GM23338 (cell line): ENCODE results near the gene MEGF6. TPM values are rescaled to one million over a fixed set of nuclear protein-coding genes. Genes with fewer than 3 reads are reported as not detected.

Source experiments
- ATAC-seq: fragments of 200-7000 bp; cut with Tn5 transposase; 3 replicates; pipeline ENCODE4 v1.9.1; 2020
- DNase-seq: peaks from one replicate; pipeline ENCODE4 v3.0.0-alpha.2; 2015; ENCODE audit warnings: low spot score
- H2AFZ ChIP-seq: fragments of 200-600 bp; sonication (generic); 2 replicates; pipeline ENCODE4 v1.8.0; 2016; ENCODE audit warnings: antibody characterized with exemption, mild to moderate bottlenecking, moderate library complexity
- H3F3A ChIP-seq: fragments of 200-600 bp; sonication (generic); replicated peaks from 2 replicates; pipeline ENCODE4 v1.8.0; 2017; ENCODE audit warnings: antibody characterized with exemption, mixed run types, low read depth
- H3K27ac ChIP-seq: fragments of 200-600 bp; sonication (generic); 2 replicates; pipeline ENCODE4 v1.6.1; 2016; ENCODE audit warnings: low read depth
- H3K27me3 ChIP-seq: fragments of 200-600 bp; sonication (generic); 2 replicates; pipeline ENCODE4 v1.8.0; 2016; ENCODE audit warnings: mild to moderate bottlenecking, mixed run types, moderate library complexity; ENCODE audit not compliant: insufficient read depth
- H3K36me3 ChIP-seq: fragments of 200-600 bp; sonication (generic); 2 replicates; pipeline ENCODE4 v1.8.0; 2016; ENCODE audit warnings: mild to moderate bottlenecking; ENCODE audit not compliant: insufficient read depth
- H3K4me1 ChIP-seq: fragments of 200-600 bp; sonication (generic); 2 replicates; pipeline ENCODE4 v1.8.0; 2016; ENCODE audit warnings: mild to moderate bottlenecking, moderate library complexity; ENCODE audit not compliant: insufficient read depth
- H3K4me2 ChIP-seq: fragments of 200-600 bp; sonication (generic); 2 replicates; pipeline ENCODE4 v1.7.1; 2017; ENCODE audit warnings: mixed run types
- H3K4me3 ChIP-seq: fragments of 200-600 bp; sonication (generic); 2 replicates; pipeline ENCODE4 v1.6.1; 2016; ENCODE audit warnings: mixed run types
- H3K79me2 ChIP-seq: fragments of 200-600 bp; sonication (generic); replicated peaks from 2 replicates; pipeline ENCODE4 v1.8.0; 2017; ENCODE audit warnings: mild to moderate bottlenecking; ENCODE audit not compliant: insufficient read depth
- H3K9me2 ChIP-seq: fragments of 200-600 bp; sonication (generic); 2 replicates; pipeline ENCODE4 v1.8.0; 2017; ENCODE audit not compliant: insufficient read depth
- H4K20me1 ChIP-seq: fragments of 200-600 bp; sonication (generic); replicated peaks from 2 replicates; pipeline ENCODE4 v1.8.0; 2017; ENCODE audit warnings: mild to moderate bottlenecking; ENCODE audit not compliant: insufficient read depth
- H3K27ac Mint-ChIP-seq: 2 replicates; pipeline ENCODE4 v1.8.0; 2020; ENCODE audit warnings: inconsistent platforms, mild to moderate bottlenecking, moderate library complexity, mixed read lengths
- H3K27me3 Mint-ChIP-seq: 3 replicates; pipeline ENCODE4 v1.8.0; 2022; ENCODE audit warnings: low read depth, mild to moderate bottlenecking, moderate library complexity, mixed read lengths, inconsistent platforms; ENCODE audit not compliant: insufficient read depth, poor library complexity
- H3K36me3 Mint-ChIP-seq: 3 replicates; pipeline ENCODE4 v1.8.0; 2021; ENCODE audit warnings: low read depth, mild to moderate bottlenecking, inconsistent platforms, moderate library complexity, mixed read lengths
- H3K4me1 Mint-ChIP-seq: 3 replicates; pipeline ENCODE4 v1.8.0; 2020; ENCODE audit warnings: mild to moderate bottlenecking, inconsistent platforms, mixed read lengths
- H3K4me3 Mint-ChIP-seq: 3 replicates; pipeline ENCODE4 v1.8.0; 2021; ENCODE audit warnings: moderate library complexity, mild to moderate bottlenecking, inconsistent platforms, mixed read lengths
- H3K9me3 Mint-ChIP-seq: 3 replicates; pipeline ENCODE4 v1.8.0; 2020; ENCODE audit warnings: moderate library complexity, mild to moderate bottlenecking, inconsistent platforms, mixed read lengths
- EZH2phosphoT487 ChIP-seq: fragments of 200-600 bp; sonication (generic); IDR thresholded peaks from one replicate; pipeline ENCODE4 v1.8.1; 2018; ENCODE audit warnings: antibody characterized with exemption; ENCODE audit not compliant: unreplicated experiment
- JUNB ChIP-seq: IDR thresholded peaks from one replicate; pipeline ENCODE4 v1.6.1; 2016; ENCODE audit warnings: antibody characterized with exemption; ENCODE audit not compliant: unreplicated experiment
- ZNF462 ChIP-seq: fragments of 250-450 bp; sonication (Bioruptor Pico); IDR thresholded peaks from 2 replicates; pipeline ENCODE4 v1.5.0; 2020; ENCODE audit warnings: mild to moderate bottlenecking, moderate library complexity
- polyA plus RNA-seq: library from polyadenylated mRNA; unstranded; fragments of >200 nt; fragmentation: Nextera tagmentation; extraction: Ambion mirVana; gene quantifications from 2 replicates; pipeline ENCODE4 v1.2.1, GENCODE V29; 2016
- total RNA-seq: library from RNA; depleted of rRNA; stranded (reverse); fragments of >200 nt; shearing (Covaris generic); gene quantifications from 2 replicates; pipeline ENCODE4 v1.2.3, GENCODE V29; 2014
- TF ChIP-seq, protein P1 (sequence below), 2 experiments: fragments of 200-600 bp in 1 of 2; sonication (generic) in 1 of 2; conservative IDR thresholded peaks; 2 replicates each; pipeline versions ENCODE4 v1.5.1 to v1.6.1; 2016 to 2017; ENCODE audit warnings: antibody characterized with exemption in 2 of 2, low read depth in 2 of 2, mild to moderate bottlenecking in 2 of 2, moderate library complexity in 1 of 2

The MEGF6 gene
- total and polyA plus RNA-seq, 2 experiments from 2014 or later = 4.0 to 21.4 TPM

GRCh38 chr1:3620708-3621107 is 9.4 kb upstream of the MEGF6 start (continued):
- TF ChIP-seq JUNB = no peak

- Mint-ChIP-seq H3K27me3 (peaks cover 6% of the 10 kb centered on the region), H3K36me3 (no peaks in the 10 kb centered on the region), H3K4me3 (no peak overlapping the region; the same call in 2 of the 3 replicates), H3K4me1 (peaks cover 24% of the 10 kb centered on the region), H3K9me3 (peaks cover 3% of the 10 kb centered on the region; the same call in 2 of the 3 replicates), H3K27ac (peak overlapping the region; percentile 69; the same call in 1 of the 2 replicates)
- H2AFZ ChIP-seq = no peak overlapping the region
- H3K4me1 ChIP-seq = peaks cover 5% of the 10 kb centered on the region; the same call in 1 of the 2 replicates
- TF ChIP-seq ZNF462 (CRISPR knock-in tag) (no peak), EZH2phosphoT487 (no peak)
- TF ChIP-seq, protein P1, sequence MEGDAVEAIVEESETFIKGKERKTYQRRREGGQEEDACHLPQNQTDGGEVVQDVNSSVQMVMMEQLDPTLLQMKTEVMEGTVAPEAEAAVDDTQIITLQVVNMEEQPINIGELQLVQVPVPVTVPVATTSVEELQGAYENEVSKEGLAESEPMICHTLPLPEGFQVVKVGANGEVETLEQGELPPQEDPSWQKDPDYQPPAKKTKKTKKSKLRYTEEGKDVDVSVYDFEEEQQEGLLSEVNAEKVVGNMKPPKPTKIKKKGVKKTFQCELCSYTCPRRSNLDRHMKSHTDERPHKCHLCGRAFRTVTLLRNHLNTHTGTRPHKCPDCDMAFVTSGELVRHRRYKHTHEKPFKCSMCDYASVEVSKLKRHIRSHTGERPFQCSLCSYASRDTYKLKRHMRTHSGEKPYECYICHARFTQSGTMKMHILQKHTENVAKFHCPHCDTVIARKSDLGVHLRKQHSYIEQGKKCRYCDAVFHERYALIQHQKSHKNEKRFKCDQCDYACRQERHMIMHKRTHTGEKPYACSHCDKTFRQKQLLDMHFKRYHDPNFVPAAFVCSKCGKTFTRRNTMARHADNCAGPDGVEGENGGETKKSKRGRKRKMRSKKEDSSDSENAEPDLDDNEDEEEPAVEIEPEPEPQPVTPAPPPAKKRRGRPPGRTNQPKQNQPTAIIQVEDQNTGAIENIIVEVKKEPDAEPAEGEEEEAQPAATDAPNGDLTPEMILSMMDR (conservative IDR thresholded peaks at IDR 0.05; ENCODE audit: low read depth in 2 of 2) = peak; percentile 80 to 86
- no peaks in the 10 kb centered on the region for H4K20me1 ChIP-seq
- ATAC-seq = peak; percentile 73
- no peak overlapping the region for H3K4me2 ChIP-seq
- no peak overlapping the region for H3K27ac ChIP-seq
- no peaks in the 10 kb centered on the region for H3K27me3 ChIP-seq
- DNase-seq = peak; percentile 93
- H3K36me3 ChIP-seq = no peaks in the 10 kb centered on the region
- no peaks in the 10 kb centered on the region for H3K9me2 ChIP-seq
- H3K4me3 ChIP-seq = no peak overlapping the region
- no peaks in the 10 kb centered on the region for H3K79me2 ChIP-seq
- H3F3A ChIP-seq = no peaks in the 10 kb centered on the region
Observed at GRCh38 chr1:3618881-3619671, 7.8 kb upstream of the MEGF6 start.
